GM12878 (cell line): ENCODE measurements around the gene IGFL3. TPM values are rescaled to one million over a fixed set of nuclear protein-coding genes. Genes with fewer than 3 reads are reported as not detected.

Source experiments
- ATAC-seq: fragments of 200-7000 bp; cut with Tn5 transposase; 3 replicates; pipeline ENCODE4 v1.9.1; 2020; ENCODE audit warnings: mild to moderate bottlenecking, moderate library complexity
- BruUV-seq: library from RNA; stranded (reverse); fragments of 400-500 nt; replicated peaks from 2 replicates; lab custom pipeline; 2021; lab: Mats Ljungman, UMichigan
- CTCF ChIA-PET: fragments of 300-600 bp; sonication (Branson Sonifier 250); formaldehyde crosslinking; extraction: SDS; loops from one replicate; lab custom pipeline; 2021; ENCODE audit warnings: inconsistent platforms; lab: Yijun Ruan, JAX
- POLR2A ChIA-PET: fragments of 350-600 bp; formaldehyde crosslinking; extraction: SDS; loops from one replicate; lab custom pipeline; 2021; ENCODE audit warnings: inconsistent platforms; lab: Charles Lee
- RAD21 ChIA-PET: fragments of 300-600 bp; sonication (Branson Sonifier 250); formaldehyde crosslinking; loops from one replicate; lab custom pipeline; 2023; ENCODE audit warnings: antibody characterized with exemption; ENCODE audit not compliant: unreplicated experiment; lab: Charles Lee
- SMC1A ChIA-PET: fragments of 300-600 bp; sonication (Branson Sonifier 250); formaldehyde crosslinking; loops from one replicate; lab custom pipeline; 2023; ENCODE audit not compliant: unreplicated experiment, uncharacterized antibody; lab: Charles Lee
- DNase-seq: peaks from one replicate; pipeline ENCODE4 v3.0.0-alpha.2; 2011; ENCODE audit warnings: low read depth, low spot score
- FAIRE-seq: peaks from 3 replicates; lab custom pipeline; 2011; peaks lifted over from hg19 to GRCh38; lab: Jason Lieb, UNC
- H2AFZ ChIP-seq: 2 replicates; pipeline ENCODE4 v1.6.0; 2011; ENCODE audit warnings: low read depth, low read length, control low read depth; ENCODE audit not compliant: control insufficient read depth
- H3K27ac ChIP-seq: 2 replicates; pipeline ENCODE4 v1.5.1; 2011; ENCODE audit warnings: control low read depth; ENCODE audit not compliant: control insufficient read depth, insufficient read depth
- H3K27me3 ChIP-seq, 2 experiments: replicated peaks in 1 of 2; 2 replicates each; pipeline versions ENCODE4 v1.6.0 to v1.6.1; 2011; ENCODE audit warnings: low read length in 1 of 2; ENCODE audit not compliant: control insufficient read depth in 2 of 2, insufficient read depth in 2 of 2
- H3K36me3 ChIP-seq, 2 experiments: 2 replicates each; pipeline ENCODE4 v1.5.1; 2011; ENCODE audit warnings: low read length in 1 of 2; ENCODE audit not compliant: control insufficient read depth in 2 of 2, insufficient read depth in 2 of 2
- H3K4me1 ChIP-seq: 2 replicates; pipeline ENCODE4 v1.6.1; 2011; ENCODE audit warnings: mild to moderate bottlenecking, low read length, moderate library complexity, mixed read lengths; ENCODE audit not compliant: control insufficient read depth, insufficient read depth
- H3K4me2 ChIP-seq: 2 replicates; pipeline ENCODE4 v1.6.0; 2011; ENCODE audit warnings: control low read depth; ENCODE audit not compliant: control insufficient read depth, insufficient read depth
- H3K4me3 ChIP-seq: fragments of 200-600 bp; sonication (generic); 2 replicates; pipeline ENCODE4 v1.5.1; 2016
- H3K79me2 ChIP-seq: 2 replicates; pipeline ENCODE4 v1.6.0; 2011; ENCODE audit warnings: low read length; ENCODE audit not compliant: control insufficient read depth, insufficient read depth
- H3K9ac ChIP-seq: 2 replicates; pipeline ENCODE4 v1.8.0; 2011; ENCODE audit warnings: low read length, control low read depth, mixed read lengths; ENCODE audit not compliant: control insufficient read depth, insufficient read depth
- H3K9me3 ChIP-seq: replicated peaks from 3 replicates; pipeline ENCODE4 v1.5.1; 2011; ENCODE audit warnings: mild to moderate bottlenecking, low read length; ENCODE audit not compliant: control insufficient read depth, insufficient read depth
- H4K20me1 ChIP-seq: 2 replicates; pipeline ENCODE4 v1.6.0; 2011; ENCODE audit not compliant: control insufficient read depth, insufficient read depth
- CEBPB ChIP-seq, 2 experiments: fragments of 150-350 bp in 1 of 2; IDR thresholded peaks; 2 replicates each; pipeline ENCODE4 v1.6.1; 2012 to 2014; ENCODE audit warnings: low read depth in 2 of 2, low read length in 2 of 2, borderline replicate concordance in 1 of 2, inconsistent platforms in 1 of 2
- CEBPZ ChIP-seq: fragments of 150-350 bp; IDR thresholded peaks from 2 replicates; pipeline ENCODE4 v1.6.1; 2016; ENCODE audit warnings: low read depth, low read length
- EP300 ChIP-seq, 2 experiments: fragments of 150-350 bp in 1 of 2; IDR thresholded peaks; 2 replicates each; pipeline ENCODE4 v1.6.1; 2011 to 2012; ENCODE audit warnings: low read depth in 2 of 2, low read length in 2 of 2, borderline replicate concordance in 1 of 2, improper control_type of control experiment in 1 of 2, inconsistent platforms in 1 of 2; ENCODE audit not compliant: control insufficient read depth in 1 of 2
- ESRRA ChIP-seq: IDR thresholded peaks from 2 replicates; pipeline ENCODE4 v1.6.1; 2012; ENCODE audit warnings: mild to moderate bottlenecking, low read length, improper control_type of control experiment
- ETV6 ChIP-seq, 2 experiments: fragments of 450-650 bp in 1 of 2; IDR thresholded peaks in 1 of 2; conservative IDR thresholded peaks in 1 of 2; 2 replicates each; pipeline ENCODE4 v1.6.1; 2014; ENCODE audit warnings: antibody characterized with exemption in 1 of 2, borderline replicate concordance in 1 of 2, low read depth in 1 of 2, mild to moderate bottlenecking in 1 of 2, moderate library complexity in 1 of 2
- GATAD2B ChIP-seq: fragments of 450-650 bp; conservative IDR thresholded peaks from 2 replicates; pipeline ENCODE4 v1.6.1; 2017; ENCODE audit warnings: low read depth, mild to moderate bottlenecking, moderate library complexity
- IKZF1 ChIP-seq: fragments of 450-650 bp; conservative IDR thresholded peaks from 2 replicates; pipeline ENCODE4 v1.6.1; 2017; ENCODE audit warnings: antibody characterized with exemption, mild to moderate bottlenecking
- JUNB ChIP-seq: IDR thresholded peaks from 2 replicates; pipeline ENCODE4 v1.6.1; 2016; ENCODE audit warnings: antibody characterized with exemption, mild to moderate bottlenecking
- MXI1 ChIP-seq: fragments of 150-350 bp; IDR thresholded peaks from 2 replicates; pipeline ENCODE4 v1.6.1; 2011; ENCODE audit warnings: low read depth, mild to moderate bottlenecking, inconsistent platforms, low read length, improper control_type of control experiment
- NFIC ChIP-seq: IDR thresholded peaks from 2 replicates; pipeline ENCODE4 v1.6.1; 2012; ENCODE audit warnings: low read depth, mild to moderate bottlenecking, inconsistent platforms, low read length, moderate library complexity
- NR2C1 ChIP-seq: fragments of 450-650 bp; IDR thresholded peaks from 2 replicates; pipeline ENCODE4 v1.6.1; 2017; ENCODE audit warnings: antibody characterized with exemption, mild to moderate bottlenecking, moderate library complexity
- POLR2A ChIP-seq: IDR thresholded peaks from 2 replicates; pipeline ENCODE4 v1.6.1; 2011; ENCODE audit warnings: low read depth, mild to moderate bottlenecking, low read length
- TCF3 ChIP-seq: IDR thresholded peaks from 2 replicates; pipeline ENCODE4 v1.6.1; 2012; ENCODE audit warnings: low read depth, mild to moderate bottlenecking, low read length, borderline replicate concordance; ENCODE audit not compliant: insufficient read depth
- WGBS: methylation state at CpG from one replicate; pipeline ENCODE4 v1.1.6; 2016; ENCODE audit warnings: low lambda C conversion rate; ENCODE audit not compliant: insufficient replicate concordance, insufficient coverage; ENCODE audit errors: missing lambda C conversion rate; 5-methylcytosine and 5-hydroxymethylcytosine counted together
- in situ Hi-C: fragments of 300-500 bp; cut with MboI; formaldehyde crosslinking; loops from 9 replicates; pipeline ENCODE4 v1.14.3; 2018; ENCODE audit warnings: mixed read lengths
- intact Hi-C: fragments of 100-400 bp; cut with micrococcal nuclease; formaldehyde crosslinking; loops from one replicate; pipeline ENCODE4 v1.14.2; 2022; ENCODE audit not compliant: unreplicated experiment
- polyA plus RNA-seq, 11 experiments: library from polyadenylated mRNA; depleted of rRNA in 4 of 11; unstranded in 6 of 11; stranded (reverse) in 5 of 11; fragments of >200 nt; fragmentation: Nextera tagmentation in 4 of 11; fragmentation: Illumina TruSeq in 1 of 11; extraction: Ambion mirVana in 4 of 11; extraction: Trizol in 1 of 11; gene quantifications; 1 replicate in 1 of 11; 2 replicates in 10 of 11; pipeline versions ENCODE4 v1.2.1 to v1.2.3, GENCODE V29; 2011 to 2016; ENCODE audit warnings: inconsistent platforms in 2 of 11, missing spikeins in 2 of 11, low read depth in 1 of 11
- total RNA-seq, 4 experiments: library from RNA; depleted of rRNA in 3 of 4; stranded (reverse); fragments of >200 nt in 3 of 4; fragmentation: Illumina TruSeq in 1 of 4; extraction: Trizol in 1 of 4; gene quantifications; 2 replicates each; pipeline versions ENCODE4 v1.2.1 to v1.2.3, GENCODE V29; 2013 to 2021

Gene IGFL3
- total and polyA plus RNA-seq, 10 of the 15 experiments (the other 5 are each of a cell fraction or from before 2014, with no cell fraction given): not detected

GRCh38 chr19:46088101-46088500 lies 36.4 kb downstream of the IGFL3 start:
- in situ Hi-C loops: no loop called here

More at GRCh38 chr19:46088101-46088500, 36.4 kb downstream of the IGFL3 start:
- ChIA-PET POLR2A (no interaction called here), SMC1A (interaction anchor here (0.8 to 0.9 kb wide), 2 partner anchors 10 to 28 kb away, joined by 3 to 4 read pairs; no protein-coding TSS in a partner anchor), RAD21 (no interaction called here), CTCF (interaction anchor here (0.6 kb wide), 1 partner anchor 152 kb away, joined by 3 read pairs; no protein-coding TSS in a partner anchor)
- no peaks in the 10 kb centered on the region for H3K4me1 ChIP-seq
- H2AFZ ChIP-seq: no peak overlapping the region
- peaks cover 0 to 3% of the 10 kb centered on the region in 2 experiments; a peak in 2 of 4 replicates for H3K27me3 ChIP-seq
- H3K9ac ChIP-seq: no peak overlapping the region
- 45% methylated on average over 2 of the region's 2 CpGs for WGBS
- no peak for TF ChIP-seq TCF3
- no peak for TF ChIP-seq ESRRA
- TF ChIP-seq CEBPB (IDR thresholded peaks at IDR 0.05; ENCODE audit: borderline replicate concordance in 1 of 2, low read depth in 2 of 2, low read length in 2 of 2): no peak
- no peak for TF ChIP-seq NR2C1
- TF ChIP-seq POLR2A: no peak
- TF ChIP-seq NFIC: no peak
- TF ChIP-seq IKZF1: no peak
- no peak for TF ChIP-seq GATAD2B
- no peak for TF ChIP-seq ETV6 (conservative IDR thresholded peaks at IDR 0.05 in 1 of 2, IDR thresholded peaks at IDR 0.05 in 1 of 2; ENCODE audit: borderline replicate concordance in 1 of 2, low read depth in 1 of 2)
- TF ChIP-seq EP300 (IDR thresholded peaks at IDR 0.05; ENCODE audit: borderline replicate concordance in 1 of 2, control insufficient read depth in 1 of 2, low read depth in 2 of 2, low read length in 2 of 2): no peak
- no peak for TF ChIP-seq CEBPZ
- TF ChIP-seq MXI1: no peak
- no peak for TF ChIP-seq JUNB
- no TSS peak for BruUV-seq
- FAIRE-seq: no peak
- H3K79me2 ChIP-seq: no peaks in the 10 kb centered on the region
- H3K36me3 ChIP-seq: no peaks in the 10 kb centered on the region
- no peak overlapping the region for H3K4me2 ChIP-seq
- no peak overlapping the region for H3K27ac ChIP-seq
- no peak overlapping the region for H3K4me3 ChIP-seq
- no peak for ATAC-seq
- peaks cover 3% of the 10 kb centered on the region; the same call in 1 of the 3 replicates for H3K9me3 ChIP-seq
- H4K20me1 ChIP-seq: no peaks in the 10 kb centered on the region
- DNase-seq: no peak
- intact Hi-C loops: no loop called here
